HEK293 (cell line): ENCODE data around the gene LITAFD.

Source experiments
- CTCF ChIP-seq: fragments of 450-650 bp; formaldehyde crosslinking; IDR thresholded peaks from 2 replicates; pipeline ENCODE4 v1.5.1; 2016; ENCODE audit warnings: missing biosample characterization, missing genetic modification characterization
- MYNN ChIP-seq: fragments of 450-650 bp; formaldehyde crosslinking; IDR thresholded peaks from 2 replicates; pipeline ENCODE4 v1.5.1; 2016; ENCODE audit warnings: missing biosample characterization, missing genetic modification characterization, borderline replicate concordance
- REST ChIP-seq: fragments of 450-650 bp; formaldehyde crosslinking; IDR thresholded peaks from 2 replicates; pipeline ENCODE4 v1.5.1; 2016; ENCODE audit warnings: missing biosample characterization, missing genetic modification characterization
- TCF7L2 ChIP-seq: IDR thresholded peaks from 2 replicates; pipeline ENCODE4 v1.6.1; 2011; ENCODE audit warnings: low read depth, mild to moderate bottlenecking, inconsistent platforms, low read length, moderate library complexity, borderline replicate concordance
- ZBTB21 ChIP-seq: fragments of 450-650 bp; formaldehyde crosslinking; IDR thresholded peaks from 2 replicates; pipeline ENCODE4 v1.5.1; 2017; ENCODE audit warnings: missing biosample characterization, missing genetic modification characterization
- ZBTB48 ChIP-seq: fragments of 450-650 bp; formaldehyde crosslinking; IDR thresholded peaks from 2 replicates; pipeline ENCODE4 v1.5.1; 2016; ENCODE audit warnings: missing biosample characterization, missing genetic modification characterization
- ZNF202 ChIP-seq: fragments of 450-650 bp; formaldehyde crosslinking; IDR thresholded peaks from 2 replicates; pipeline ENCODE4 v1.5.1; 2016; ENCODE audit warnings: missing biosample characterization, missing genetic modification characterization, borderline replicate concordance
- ZNF24 ChIP-seq: fragments of 450-650 bp; formaldehyde crosslinking; IDR thresholded peaks from 2 replicates; pipeline ENCODE4 v1.5.1; 2016; ENCODE audit warnings: missing biosample characterization, missing genetic modification characterization
- ZNF274 ChIP-seq, 2 experiments: fragments of 200-500 bp in 1 of 2; fragments of 450-650 bp in 1 of 2; sonication (Bioruptor generic) in 1 of 2; formaldehyde crosslinking in 1 of 2; IDR thresholded peaks; 2 replicates each; pipeline versions ENCODE4 v1.5.1 to v1.6.1; 2014 to 2016; ENCODE audit warnings: borderline replicate concordance in 1 of 2, inconsistent platforms in 1 of 2, low read length in 1 of 2, missing biosample characterization in 1 of 2, missing genetic modification characterization in 1 of 2
- ZNF292 ChIP-seq: fragments of 450-650 bp; formaldehyde crosslinking; IDR thresholded peaks from 2 replicates; pipeline ENCODE4 v1.5.1; 2016; ENCODE audit warnings: low read depth, missing biosample characterization, missing genetic modification characterization, borderline replicate concordance
- ZNF366 ChIP-seq: fragments of 450-650 bp; formaldehyde crosslinking; conservative IDR thresholded peaks from 2 replicates; pipeline ENCODE4 v1.5.1; 2016; ENCODE audit warnings: missing biosample characterization, missing genetic modification characterization
- ZSCAN16 ChIP-seq: fragments of 450-650 bp; formaldehyde crosslinking; IDR thresholded peaks from 2 replicates; pipeline ENCODE4 v1.5.1; 2016; ENCODE audit warnings: missing biosample characterization, missing genetic modification characterization

- TF ChIP-seq ZNF366 (tag by site-specific recombination): no peak
- no peak for TF ChIP-seq TCF7L2
- no peak for TF ChIP-seq CTCF (tag by site-specific recombination)
- no peak for TF ChIP-seq ZBTB21 (tag by site-specific recombination)
- TF ChIP-seq ZNF202: no peak
- TF ChIP-seq ZNF274 (IDR thresholded peaks at IDR 0.05; ENCODE audit: low read length): no peak
- no peak for TF ChIP-seq ZNF274 (tag by site-specific recombination; IDR thresholded peaks at IDR 0.05; ENCODE audit: borderline replicate concordance)
- TF ChIP-seq ZNF292 (tag by site-specific recombination): no peak
- no peak for TF ChIP-seq ZBTB48
- no peak for TF ChIP-seq ZNF24 (tag by site-specific recombination)
- no peak for TF ChIP-seq MYNN (tag by site-specific recombination)
- TF ChIP-seq REST (tag by site-specific recombination): no peak
- no peak for TF ChIP-seq ZSCAN16 (tag by site-specific recombination)
Measured at GRCh38 chr16:8847623-8848022, 34.5 kb upstream of the LITAFD start.
